Astrocyte of the cerebellum (primary cell): ENCODE data around the gene MED16.
"Not testable (repeated sequence)": the region's sequence is repeated elsewhere in the genome, so short reads cannot be mapped to it uniquely, and the experiment has no call there.

Source experiments
- DNase-seq: peaks from one replicate; pipeline ENCODE4 v3.0.0-alpha.2; 2011; ENCODE audit warnings: low read depth
- H3K4me3 ChIP-seq: 2 replicates; pipeline ENCODE4 v1.5.1; 2011; ENCODE audit warnings: mild to moderate bottlenecking, low read depth, low read length, moderate library complexity
- in situ Hi-C: cut with HindIII; loops from 2 replicates; pipeline ENCODE4 v1.10.0; 2017; ENCODE audit warnings: low sequenced_read_pairs
- TF ChIP-seq, protein P1 (sequence below): IDR thresholded peaks from 2 replicates; pipeline ENCODE4 v1.5.1; 2012; ENCODE audit warnings: low read length, low read depth, moderate library complexity, mild to moderate bottlenecking; ENCODE audit errors: missing control alignments

The MED16 gene

GRCh38 chr19:823565-824121, 69.3 kb downstream of the MED16 start:
- no peak for DNase-seq
- H3K4me3 ChIP-seq: no peak overlapping the region
- TF ChIP-seq, protein P1, sequence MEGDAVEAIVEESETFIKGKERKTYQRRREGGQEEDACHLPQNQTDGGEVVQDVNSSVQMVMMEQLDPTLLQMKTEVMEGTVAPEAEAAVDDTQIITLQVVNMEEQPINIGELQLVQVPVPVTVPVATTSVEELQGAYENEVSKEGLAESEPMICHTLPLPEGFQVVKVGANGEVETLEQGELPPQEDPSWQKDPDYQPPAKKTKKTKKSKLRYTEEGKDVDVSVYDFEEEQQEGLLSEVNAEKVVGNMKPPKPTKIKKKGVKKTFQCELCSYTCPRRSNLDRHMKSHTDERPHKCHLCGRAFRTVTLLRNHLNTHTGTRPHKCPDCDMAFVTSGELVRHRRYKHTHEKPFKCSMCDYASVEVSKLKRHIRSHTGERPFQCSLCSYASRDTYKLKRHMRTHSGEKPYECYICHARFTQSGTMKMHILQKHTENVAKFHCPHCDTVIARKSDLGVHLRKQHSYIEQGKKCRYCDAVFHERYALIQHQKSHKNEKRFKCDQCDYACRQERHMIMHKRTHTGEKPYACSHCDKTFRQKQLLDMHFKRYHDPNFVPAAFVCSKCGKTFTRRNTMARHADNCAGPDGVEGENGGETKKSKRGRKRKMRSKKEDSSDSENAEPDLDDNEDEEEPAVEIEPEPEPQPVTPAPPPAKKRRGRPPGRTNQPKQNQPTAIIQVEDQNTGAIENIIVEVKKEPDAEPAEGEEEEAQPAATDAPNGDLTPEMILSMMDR: no peak
- in situ Hi-C loops: no loop called here

DNA sequence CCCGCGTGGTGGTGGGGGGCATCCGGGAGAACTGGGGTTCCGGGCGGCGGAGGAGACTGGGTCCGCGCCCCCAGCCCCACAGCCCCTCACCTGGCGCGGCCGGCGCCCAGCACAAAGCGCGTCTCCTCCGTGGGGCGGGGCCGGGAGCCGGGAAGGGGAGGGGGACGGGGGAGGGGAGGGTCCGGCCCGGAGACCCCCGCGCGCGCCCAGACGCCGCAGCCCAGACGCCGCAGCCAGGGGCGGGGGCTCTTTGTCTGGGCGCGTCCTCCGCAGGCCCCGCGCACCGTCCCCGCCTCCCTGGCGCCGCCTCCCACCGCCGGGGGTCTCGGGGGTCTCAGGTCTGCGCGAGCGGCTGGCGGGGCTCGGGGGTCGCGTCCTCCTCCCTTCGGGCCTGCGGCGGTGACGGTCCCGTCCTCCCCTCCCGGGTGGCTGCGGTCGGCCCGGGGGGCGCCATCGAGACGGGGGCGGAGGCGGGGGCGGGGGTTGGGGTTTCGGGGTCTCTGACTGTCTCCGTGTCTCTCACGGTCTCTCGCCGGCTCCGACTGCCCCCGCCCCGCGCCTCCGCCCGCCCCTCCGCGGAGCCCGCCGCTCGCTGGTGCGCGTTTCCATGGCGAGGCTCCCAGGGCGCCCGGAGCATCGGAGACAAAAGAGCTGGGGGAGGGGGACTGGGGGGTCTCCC, 71.0 kb downstream of the MED16 start, which contains the start of gene PLPPR3:
Gene PLPPR3, minus strand, starts transcription at position 131 of the 679 bp plus-strand sequence. CDS start 396 bp downstream, outside the sequence.
- peak within 1 kb of the TSS; percentile 36 for H3K4me3 ChIP-seq

DNA sequence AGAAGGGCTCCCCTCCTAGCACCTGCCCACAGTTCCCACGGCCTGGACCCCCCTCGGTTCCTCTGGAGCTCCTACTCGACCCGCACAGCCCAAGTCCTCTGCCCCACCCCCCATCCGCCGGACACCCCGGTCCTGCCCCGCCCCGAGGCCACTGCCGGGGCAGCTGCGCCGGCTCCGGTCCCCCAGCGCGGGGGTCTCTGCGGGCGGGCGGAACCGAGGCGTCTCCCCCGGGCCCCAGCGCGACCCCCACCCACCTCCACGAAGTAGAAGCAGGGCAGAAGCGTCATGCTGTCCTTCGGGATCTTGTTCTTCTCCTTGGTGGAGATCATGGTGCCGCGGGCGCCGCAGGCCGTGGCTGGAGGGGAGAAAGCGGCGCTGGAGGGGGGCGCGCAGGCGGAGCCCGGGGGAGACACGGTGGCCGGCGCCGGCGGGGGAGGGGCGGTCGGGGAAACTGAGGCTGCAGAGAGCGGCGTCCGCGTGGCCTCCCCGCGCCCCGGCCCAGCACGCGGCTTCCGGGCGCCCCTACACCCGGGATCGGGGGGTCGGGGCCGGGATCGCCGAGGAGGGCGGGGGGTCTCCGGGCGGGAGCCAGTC, 71.7 kb downstream of the MED16 start:
- TF ChIP-seq, protein P1: no peak
- peak overlapping the region; percentile 36 for H3K4me3 ChIP-seq
- no peak for DNase-seq
- in situ Hi-C loops: no loop called here

More for the DNA sequence above, 71.0 kb downstream of the MED16 start, which contains the start of gene PLPPR3:
- TF ChIP-seq, protein P1: no peak
- in situ Hi-C loops: no loop called here
- DNase-seq: no peak

DNA sequence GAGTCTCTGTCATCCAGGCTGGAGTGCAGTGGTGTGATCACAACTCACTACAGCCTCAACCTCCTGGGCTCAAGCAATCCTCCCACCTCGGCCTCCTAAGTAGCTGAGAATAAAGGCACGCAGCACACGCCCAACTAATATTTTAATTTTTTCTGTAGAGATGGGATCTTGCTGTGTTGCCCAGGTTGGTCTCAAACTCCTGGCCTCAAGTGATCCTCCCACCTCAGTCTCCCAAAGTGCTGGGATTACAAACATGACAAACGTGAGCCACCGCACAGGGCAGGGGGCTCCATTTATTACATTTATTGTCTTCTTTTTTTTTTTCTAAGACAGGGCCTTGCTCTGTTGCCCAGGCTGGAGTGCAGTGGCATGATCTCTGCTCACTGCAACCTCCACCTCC, 72.8 kb downstream of the MED16 start:
- DNase-seq, in situ Hi-C loops, H3K4me3 ChIP-seq: not testable (repeated sequence)
